Common myeloid progenitor, CD34-positive (primary cell): ENCODE measurements around the gene PIP4K2A.

Experiments used
- CTCF ChIA-PET: fragments of 350-600 bp; sonication (Branson Sonifier 250); formaldehyde crosslinking; loops from one replicate; lab custom pipeline; 2021; ENCODE audit warnings: antibody characterized with exemption; lab: Charles Lee
- POLR2A ChIA-PET: fragments of 350-600 bp; sonication (Branson Sonifier 250); formaldehyde crosslinking; loops from one replicate; lab custom pipeline; 2021; ENCODE audit warnings: antibody characterized with exemption; lab: Charles Lee
- DNase-seq, 3 donors: peaks; one replicate each; pipeline versions ENCODE4 v3.0.0 to v3.0.0-alpha.2; 2013
- H3K27ac ChIP-seq, 2 experiments: 1 replicate in 1 of 2; 2 replicates in 1 of 2; pipeline ENCODE4 v1.7.0; 2013; ENCODE audit warnings: inconsistent platforms in 2 of 2, low read length in 2 of 2, mild to moderate bottlenecking in 2 of 2, low read depth in 1 of 2, moderate library complexity in 1 of 2; ENCODE audit not compliant: severe bottlenecking in 2 of 2, insufficient read depth in 1 of 2, poor library complexity in 1 of 2
- H3K27me3 ChIP-seq, 5 experiments: replicated peaks in 2 of 5; 1 replicate in 3 of 5; 2 replicates in 2 of 5; pipeline versions ENCODE4 v1.6.1 to v1.7.0; 2013; ENCODE audit warnings: low read length in 4 of 5, mild to moderate bottlenecking in 2 of 5, moderate library complexity in 2 of 5, inconsistent platforms in 1 of 5; ENCODE audit not compliant: insufficient read depth in 5 of 5, control insufficient read depth in 4 of 5
- H3K36me3 ChIP-seq, 4 experiments: 1 replicate in 2 of 4; 2 replicates in 2 of 4; pipeline versions ENCODE4 v1.6.1 to v1.7.0; 2013; ENCODE audit warnings: low read length in 3 of 4, control low read depth in 1 of 4, mild to moderate bottlenecking in 1 of 4; ENCODE audit not compliant: control insufficient read depth in 4 of 4, insufficient read depth in 4 of 4
- H3K4me1 ChIP-seq, 4 experiments: 1 replicate in 3 of 4; 2 replicates in 1 of 4; pipeline versions ENCODE4 v1.6.1 to v1.7.1; 2013; ENCODE audit warnings: low read length in 3 of 4, mild to moderate bottlenecking in 3 of 4, control low read depth in 1 of 4, inconsistent platforms in 1 of 4, moderate library complexity in 1 of 4; ENCODE audit not compliant: control insufficient read depth in 4 of 4, insufficient read depth in 4 of 4; ENCODE audit errors: control extremely low read depth in 1 of 4
- H3K4me3 ChIP-seq, 7 experiments: 1 replicate in 4 of 7; 2 replicates in 3 of 7; pipeline versions ENCODE4 v1.5.1 to v1.7.0; 2013; ENCODE audit warnings: mild to moderate bottlenecking in 7 of 7, low read length in 6 of 7, moderate library complexity in 6 of 7, inconsistent platforms in 2 of 7, low read depth in 2 of 7, control low read depth in 1 of 7; ENCODE audit not compliant: insufficient read depth in 4 of 7, control insufficient read depth in 1 of 7; ENCODE audit errors: extremely low read depth in 1 of 7
- H3K9me3 ChIP-seq, 5 experiments: 1 replicate in 4 of 5; 2 replicates in 1 of 5; pipeline versions ENCODE4 v1.6.1 to v1.7.1; 2013; ENCODE audit warnings: low read length in 4 of 5, mild to moderate bottlenecking in 2 of 5, inconsistent platforms in 1 of 5, low read depth in 1 of 5, moderate library complexity in 1 of 5; ENCODE audit not compliant: control insufficient read depth in 4 of 5, insufficient read depth in 2 of 5; ENCODE audit errors: control extremely low read depth in 1 of 5
- WGBS: methylation state at CpG from one replicate; pipeline ENCODE4 v1.1.5; 2013; ENCODE audit not compliant: insufficient coverage; 5-methylcytosine and 5-hydroxymethylcytosine counted together

The PIP4K2A gene

GRCh38 chr10:22589851-22590514, 124.4 kb downstream of the PIP4K2A start:
- ChIA-PET POLR2A (no interaction called here), CTCF (interaction anchor here (0.8 to 1.7 kb wide), 5 partner anchors 9 to 597 kb away, joined by 3 to 4 read pairs (median 3); no protein-coding TSS in a partner anchor)
- 100% methylated on average over 3 of the region's 6 CpGs for WGBS

GRCh38 chr10:22588462-22588861, 125.9 kb downstream of the PIP4K2A start:
- H3K4me1 ChIP-seq: no peaks in the 10 kb centered on the region
- ChIA-PET CTCF (interaction anchor here (0.9 to 1.5 kb wide), 3 partner anchors 14 to 600 kb away, joined by 3 read pairs; no protein-coding TSS in a partner anchor), POLR2A (no interaction called here)
- H3K36me3 ChIP-seq: peaks cover 17 to 57% (median 38%) of the 10 kb centered on the region in 4 experiments
- DNase-seq: no peak
- H3K27ac ChIP-seq: no peak overlapping the region
- no peaks in the 10 kb centered on the region for H3K27me3 ChIP-seq
- H3K4me3 ChIP-seq: no peak overlapping the region
- no peaks in the 10 kb centered on the region for H3K9me3 ChIP-seq
- no CpG with 5 or more reads among the region's 1 CpG for WGBS

More at GRCh38 chr10:22589851-22590514, 124.4 kb downstream of the PIP4K2A start:
- Histone ChIP-seq H3K9me3 (no peaks in the 10 kb centered on the region), H3K36me3 (peaks cover 19 to 46% (median 36%) of the 10 kb centered on the region in 4 experiments), H3K4me3 (no peak overlapping the region), H3K4me1 (no peaks in the 10 kb centered on the region), H3K27ac (no peak overlapping the region), H3K27me3 (no peaks in the 10 kb centered on the region)
- no peak for DNase-seq

DNA sequence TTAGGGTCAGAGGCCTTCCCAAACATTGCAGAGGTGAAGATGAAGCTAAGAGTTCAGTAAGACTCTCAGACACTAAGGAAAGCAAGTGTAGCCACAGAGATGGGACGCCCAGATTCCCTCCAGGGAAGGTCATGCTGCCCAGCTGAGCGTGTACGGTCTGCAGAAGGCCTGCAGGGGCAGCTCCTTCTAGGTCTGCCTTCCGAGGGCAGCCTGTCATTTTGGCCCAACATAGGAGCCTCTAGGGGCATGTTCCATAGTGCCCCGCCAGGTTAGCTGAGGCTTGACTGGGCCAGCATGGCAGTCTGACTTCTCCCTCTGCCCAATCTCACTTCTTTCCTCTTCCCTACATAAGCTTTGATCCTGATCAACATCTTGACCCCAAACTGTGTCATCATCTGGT, 130.7 kb downstream of the PIP4K2A start:
- H3K27ac ChIP-seq: no peak overlapping the region

GRCh38 chr10:22581461-22581860, 132.9 kb downstream of the PIP4K2A start:
- Histone ChIP-seq H3K4me3 (no peak overlapping the region), H3K27me3 (no peaks in the 10 kb centered on the region), H3K4me1 (peaks cover 0 to 14% (median 4%) of the 10 kb centered on the region in 4 experiments), H3K9me3 (no peaks in the 10 kb centered on the region), H3K27ac (peak overlapping the region in 1 of 2 experiments; percentile 10), H3K36me3 (peaks cover 10 to 59% (median 35%) of the 10 kb centered on the region in 4 experiments)
- CTCF ChIA-PET: interaction anchor here (1.0 to 1.7 kb wide), 3 partner anchors 8 to 408 kb away, joined by 3 to 4 read pairs (median 3); no protein-coding TSS in a partner anchor
- WGBS: 11% methylated on average over 2 of the region's 2 CpGs
- DNase-seq: peak; percentile 35 to 81 (median 78)
- POLR2A ChIA-PET: no interaction called here

More for the DNA sequence above, 130.7 kb downstream of the PIP4K2A start:
- no peaks in the 10 kb centered on the region for H3K27me3 ChIP-seq
- H3K9me3 ChIP-seq: no peaks in the 10 kb centered on the region
- H3K36me3 ChIP-seq: peaks cover 10 to 56% (median 31%) of the 10 kb centered on the region in 4 experiments
- WGBS: 89% methylated on average over 5 of the region's 5 CpGs
- peaks cover 0 to 14% (median 4%) of the 10 kb centered on the region in 4 experiments for H3K4me1 ChIP-seq
- ChIA-PET POLR2A (interaction anchor here (0.6 kb wide), 1 partner anchor 44 kb away, joined by 3 read pairs; no protein-coding TSS in a partner anchor), CTCF (interaction anchor here (0.6 to 2.4 kb wide), 9 partner anchors 8 to 590 kb away, joined by 3 to 22 read pairs (median 4); no protein-coding TSS in a partner anchor)
- no peak for DNase-seq
- H3K4me3 ChIP-seq: no peak overlapping the region

DNA sequence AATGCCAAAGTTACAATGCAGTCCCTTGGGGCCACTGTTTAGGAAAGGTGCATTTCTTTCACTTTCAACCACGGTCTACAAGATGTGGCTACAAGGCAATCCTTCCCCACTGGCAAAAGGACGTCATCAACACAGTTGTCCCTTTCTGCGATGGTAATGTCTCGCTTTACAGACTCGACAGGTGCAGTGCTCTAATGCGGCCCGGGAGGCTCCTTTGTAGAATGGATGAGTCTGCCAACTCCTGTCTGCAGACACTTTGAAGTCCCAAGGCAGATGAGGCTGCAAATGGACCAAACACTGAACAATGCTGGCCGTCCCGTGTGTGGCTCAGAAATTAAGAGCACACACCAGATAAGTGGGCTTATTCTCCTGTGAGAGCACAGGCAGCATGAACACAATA, 133.7 kb downstream of the PIP4K2A start:
- no peak overlapping the region for H3K4me3 ChIP-seq
- peaks cover 10 to 62% (median 38%) of the 10 kb centered on the region in 4 experiments for H3K36me3 ChIP-seq
- WGBS: 95% methylated on average over 9 of the region's 9 CpGs
- POLR2A ChIA-PET: no interaction called here
- H3K9me3 ChIP-seq: no peaks in the 10 kb centered on the region
- no peak for DNase-seq
- H3K27me3 ChIP-seq: no peaks in the 10 kb centered on the region
- CTCF ChIA-PET: interaction anchor here (1.1 kb wide), 1 partner anchor 409 kb away, joined by 3 read pairs; no protein-coding TSS in a partner anchor
- no peak overlapping the region for H3K27ac ChIP-seq
- H3K4me1 ChIP-seq: peaks cover 0 to 14% (median 4%) of the 10 kb centered on the region in 4 experiments

GRCh38 chr10:22579826-22580225, 134.6 kb downstream of the PIP4K2A start:
- Histone ChIP-seq H3K27ac (no peak overlapping the region), H3K9me3 (no peaks in the 10 kb centered on the region), H3K36me3 (peaks cover 10 to 63% (median 38%) of the 10 kb centered on the region in 4 experiments), H3K27me3 (no peaks in the 10 kb centered on the region), H3K4me3 (no peak overlapping the region), H3K4me1 (peaks cover 0 to 14% (median 4%) of the 10 kb centered on the region in 4 experiments)
- 73% methylated on average over 5 of the region's 7 CpGs for WGBS
- CTCF ChIA-PET: no interaction called here
- DNase-seq: no peak
- POLR2A ChIA-PET: no interaction called here
